ENCODE results near the gene THUMPD2.

The THUMPD2 gene

DNA sequence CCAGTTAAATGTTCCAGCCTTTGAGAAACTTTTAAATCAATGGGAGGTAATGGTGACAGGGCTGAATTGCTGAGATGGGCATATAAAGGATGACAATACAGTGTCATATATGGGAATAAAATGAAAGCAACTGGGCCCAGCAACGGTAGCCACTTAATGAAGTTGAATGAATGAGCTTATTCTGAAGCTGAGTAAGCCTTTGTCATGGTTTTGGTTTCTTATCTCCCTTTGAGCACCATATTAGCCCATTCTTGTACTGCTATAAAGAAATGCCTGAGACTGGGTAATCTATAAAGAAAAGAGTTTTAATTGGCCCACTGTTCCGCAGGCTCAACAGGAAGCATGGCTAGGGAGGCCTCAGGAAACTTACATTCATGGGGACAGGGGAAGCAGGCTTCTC is 3.5 kb upstream of the THUMPD2 start:
- Histone ChIP-seq H3K36me3 (ENCODE audit: control insufficient read depth, insufficient read depth, low read length) (no peaks in the 10 kb centered on the region), H3K4me3 (replicated peaks; ENCODE audit: low read depth, low read length) (no peak overlapping the region), H3K27me3 (replicated peaks; ENCODE audit: control insufficient read depth, insufficient read depth, low read length) (no peaks in the 10 kb centered on the region)
- DNase-seq (ENCODE audit: extremely low read depth, insufficient read length) = no peak
- TF ChIP-seq, protein P1, sequence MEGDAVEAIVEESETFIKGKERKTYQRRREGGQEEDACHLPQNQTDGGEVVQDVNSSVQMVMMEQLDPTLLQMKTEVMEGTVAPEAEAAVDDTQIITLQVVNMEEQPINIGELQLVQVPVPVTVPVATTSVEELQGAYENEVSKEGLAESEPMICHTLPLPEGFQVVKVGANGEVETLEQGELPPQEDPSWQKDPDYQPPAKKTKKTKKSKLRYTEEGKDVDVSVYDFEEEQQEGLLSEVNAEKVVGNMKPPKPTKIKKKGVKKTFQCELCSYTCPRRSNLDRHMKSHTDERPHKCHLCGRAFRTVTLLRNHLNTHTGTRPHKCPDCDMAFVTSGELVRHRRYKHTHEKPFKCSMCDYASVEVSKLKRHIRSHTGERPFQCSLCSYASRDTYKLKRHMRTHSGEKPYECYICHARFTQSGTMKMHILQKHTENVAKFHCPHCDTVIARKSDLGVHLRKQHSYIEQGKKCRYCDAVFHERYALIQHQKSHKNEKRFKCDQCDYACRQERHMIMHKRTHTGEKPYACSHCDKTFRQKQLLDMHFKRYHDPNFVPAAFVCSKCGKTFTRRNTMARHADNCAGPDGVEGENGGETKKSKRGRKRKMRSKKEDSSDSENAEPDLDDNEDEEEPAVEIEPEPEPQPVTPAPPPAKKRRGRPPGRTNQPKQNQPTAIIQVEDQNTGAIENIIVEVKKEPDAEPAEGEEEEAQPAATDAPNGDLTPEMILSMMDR (IDR thresholded peaks at IDR 0.05; ENCODE audit: insufficient read depth, low read length, poor library complexity, severe bottlenecking) = no peak

DNA sequence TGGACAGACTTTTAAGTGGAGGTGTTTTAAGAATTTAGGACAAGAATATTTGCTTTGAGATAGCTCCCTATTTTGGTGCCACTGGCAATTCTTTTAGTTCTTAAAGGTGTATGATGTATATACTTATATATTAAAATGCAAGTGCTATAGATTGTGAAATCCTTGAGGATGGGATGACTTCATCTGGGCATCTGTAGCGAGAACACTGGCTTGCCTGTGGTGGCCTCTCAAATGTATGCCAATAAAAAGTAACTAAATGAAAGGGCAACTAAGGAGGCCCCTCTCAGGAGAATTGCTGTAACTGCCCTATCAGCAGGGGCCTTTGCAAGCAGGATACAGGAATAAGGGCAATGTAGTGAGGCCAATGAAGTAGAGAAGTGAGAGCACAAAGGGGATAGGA is 2.6 kb upstream of the THUMPD2 start:
- DNase-seq (ENCODE audit: extremely low read depth, insufficient read length) = no peak
- H3K36me3 ChIP-seq (ENCODE audit: control insufficient read depth, insufficient read depth, low read length) = no peaks in the 10 kb centered on the region

DNA sequence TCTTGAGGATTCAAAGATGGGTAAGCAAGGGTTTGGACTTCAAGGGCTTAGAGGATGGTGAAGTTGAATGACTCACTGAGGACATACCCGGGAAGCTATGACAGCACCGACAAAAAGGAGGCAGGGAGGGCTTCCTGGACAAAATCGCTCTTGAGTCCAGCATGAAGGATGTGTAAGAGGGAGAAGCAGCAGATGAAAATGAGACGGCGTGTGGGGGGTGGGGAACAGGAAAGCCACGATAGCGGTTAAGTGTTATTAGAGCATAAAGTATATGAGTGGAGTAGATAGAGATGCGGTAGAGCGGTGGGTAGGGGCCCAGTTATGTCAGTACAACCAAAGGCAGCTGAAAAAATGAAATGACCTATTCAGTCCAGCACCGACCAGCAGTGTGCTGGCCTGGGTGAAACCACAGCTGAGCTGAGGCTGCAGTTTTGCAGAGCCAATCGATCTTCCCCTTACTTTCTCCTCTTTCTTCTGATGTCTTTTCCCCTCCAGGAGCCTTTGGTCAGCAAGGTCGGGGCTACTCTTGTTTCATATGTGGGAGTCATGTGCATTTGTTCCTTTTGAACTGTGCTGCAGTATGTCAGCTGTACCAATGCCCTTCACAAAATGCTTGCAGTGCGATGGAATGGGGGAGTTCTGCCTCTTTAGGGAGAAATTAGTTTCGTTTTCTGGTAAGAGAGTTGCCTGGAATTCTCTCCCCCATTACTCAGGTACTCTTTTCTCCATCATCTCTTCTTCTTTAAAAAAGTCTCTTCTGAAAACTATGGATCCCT is 2.0 kb upstream of the THUMPD2 start:
- DNase-seq (ENCODE audit: extremely low read depth, insufficient read length) = no peak
- Histone ChIP-seq H3K4me3 (replicated peaks; ENCODE audit: low read depth, low read length) (no peak overlapping the region), H3K27me3 (replicated peaks; ENCODE audit: control insufficient read depth, insufficient read depth, low read length) (no peaks in the 10 kb centered on the region), H3K36me3 (ENCODE audit: control insufficient read depth, insufficient read depth, low read length) (no peaks in the 10 kb centered on the region)
- TF ChIP-seq, protein P1 (IDR thresholded peaks at IDR 0.05; ENCODE audit: insufficient read depth, low read length, poor library complexity, severe bottlenecking) = no peak

More for the DNA sequence above, 2.6 kb upstream of the THUMPD2 start:
- Histone ChIP-seq H3K27me3 (replicated peaks; ENCODE audit: control insufficient read depth, insufficient read depth, low read length) (no peaks in the 10 kb centered on the region), H3K4me3 (replicated peaks; ENCODE audit: low read depth, low read length) (no peak overlapping the region)
- TF ChIP-seq, protein P1 (IDR thresholded peaks at IDR 0.05; ENCODE audit: insufficient read depth, low read length, poor library complexity, severe bottlenecking) = no peak

DNA sequence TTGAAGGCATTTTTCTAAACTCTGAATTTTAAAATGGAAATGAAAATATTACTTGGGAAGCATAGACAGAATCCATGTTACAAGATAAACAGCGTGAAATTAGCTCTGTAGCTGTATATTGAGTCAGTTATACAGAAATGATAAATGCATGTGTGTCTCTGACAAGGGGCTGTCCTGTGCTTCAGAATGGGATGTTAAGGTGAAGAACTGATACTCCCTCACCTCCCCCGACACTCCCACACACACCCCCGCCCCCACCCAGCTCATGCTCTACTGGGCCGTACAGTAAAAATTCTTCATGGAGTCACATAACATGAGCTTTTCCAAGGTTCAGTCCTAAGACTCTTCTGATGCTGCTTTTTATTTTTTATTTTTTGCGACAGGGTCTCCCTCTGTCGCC is 869 bp upstream of the THUMPD2 start:
- DNase-seq (ENCODE audit: extremely low read depth, insufficient read length) = no peak
- Histone ChIP-seq H3K4me3 (replicated peaks; ENCODE audit: low read depth, low read length) (no peak overlapping the region), H3K36me3 (ENCODE audit: control insufficient read depth, insufficient read depth, low read length) (no peaks in the 10 kb centered on the region), H3K27me3 (replicated peaks; ENCODE audit: control insufficient read depth, insufficient read depth, low read length) (no peaks in the 10 kb centered on the region)
- TF ChIP-seq, protein P1 (IDR thresholded peaks at IDR 0.05; ENCODE audit: insufficient read depth, low read length, poor library complexity, severe bottlenecking) = no peak

DNA sequence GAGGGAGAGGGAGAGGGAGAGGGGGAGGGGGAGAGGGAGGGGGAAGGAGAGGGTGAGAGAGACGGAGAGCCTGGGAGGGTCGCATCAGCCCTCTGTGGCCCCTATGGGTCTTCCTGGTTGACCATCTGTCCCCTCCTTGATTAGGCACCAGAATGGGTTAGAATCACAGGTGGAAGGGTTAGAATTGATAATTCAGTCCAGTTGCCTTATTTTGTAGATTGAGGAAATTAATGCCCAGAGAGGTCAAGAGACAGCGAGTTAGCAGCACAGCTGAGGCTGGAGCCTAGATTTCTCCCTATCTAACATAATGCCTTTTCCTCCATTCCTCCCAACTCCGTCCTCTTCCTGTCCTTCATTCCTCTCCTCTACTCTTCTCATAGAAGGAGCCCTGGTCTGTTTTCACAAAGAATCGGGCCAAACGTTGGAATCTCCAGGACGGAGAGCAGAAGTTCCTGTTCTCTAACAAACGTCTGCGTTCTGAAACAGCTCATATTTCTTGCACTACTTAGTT is 338 bp upstream of the THUMPD2 start:
- H3K4me3 ChIP-seq (replicated peaks; ENCODE audit: low read depth, low read length) = peak overlapping the region; percentile 98
- H3K36me3 ChIP-seq (ENCODE audit: control insufficient read depth, insufficient read depth, low read length) = no peaks in the 10 kb centered on the region
- no peak for DNase-seq (ENCODE audit: extremely low read depth, insufficient read length)
- H3K27me3 ChIP-seq (replicated peaks; ENCODE audit: control insufficient read depth, insufficient read depth, low read length) = no peaks in the 10 kb centered on the region
- TF ChIP-seq, protein P1 (IDR thresholded peaks at IDR 0.05; ENCODE audit: insufficient read depth, low read length, poor library complexity, severe bottlenecking) = no peak
